DOHH2 (cell line): Measurements from ENCODE around the gene CFAP73.
"Not testable (repeated sequence)": the region's sequence is repeated elsewhere in the genome, so short reads cannot be mapped to it uniquely, and the experiment has no call there.

ENCODE experiments used
- H3F3A ChIP-seq: fragments of 200-600 bp; sonication (generic), shearing (Covaris generic); 2 replicates; pipeline ENCODE4 v1.6.0; 2016; ENCODE audit warnings: antibody characterized with exemption, mild to moderate bottlenecking; ENCODE audit not compliant: control insufficient read depth, insufficient read depth
- H3K27ac ChIP-seq: fragments of 200-600 bp; sonication (generic); 2 replicates; pipeline ENCODE4 v1.5.1; 2014; ENCODE audit warnings: low read depth, mild to moderate bottlenecking, low read length, moderate library complexity
- H3K27me3 ChIP-seq: fragments of 200-600 bp; sonication (generic); 2 replicates; pipeline ENCODE4 v1.6.1; 2014; ENCODE audit warnings: mild to moderate bottlenecking, low read length, mixed read lengths; ENCODE audit not compliant: control insufficient read depth
- H3K36me3 ChIP-seq: fragments of 200-600 bp; sonication (generic); 2 replicates; pipeline ENCODE4 v1.6.1; 2014; ENCODE audit warnings: mild to moderate bottlenecking, low read length, moderate library complexity, mixed read lengths; ENCODE audit not compliant: control insufficient read depth
- H3K4me1 ChIP-seq: fragments of 200-600 bp; sonication (generic); 2 replicates; pipeline ENCODE4 v1.6.1; 2014; ENCODE audit warnings: mild to moderate bottlenecking, low read length, mixed read lengths; ENCODE audit not compliant: control insufficient read depth
- H3K4me2 ChIP-seq: fragments of 200-600 bp; sonication (generic); 2 replicates; pipeline ENCODE4 v1.6.0; 2014; ENCODE audit warnings: mild to moderate bottlenecking, low read length, moderate library complexity
- H3K4me3 ChIP-seq: fragments of 200-600 bp; sonication (generic); 2 replicates; pipeline ENCODE4 v1.5.1; 2014; ENCODE audit warnings: mild to moderate bottlenecking, low read length, mixed read lengths
- H3K79me2 ChIP-seq: fragments of 200-600 bp; sonication (generic); 2 replicates; pipeline ENCODE4 v1.6.1; 2014; ENCODE audit warnings: mild to moderate bottlenecking, low read length, mixed read lengths; ENCODE audit not compliant: control insufficient read depth
- H3K9me2 ChIP-seq: fragments of 200-600 bp; sonication (generic); replicated peaks from 2 replicates; pipeline ENCODE4 v1.6.1; 2014; ENCODE audit warnings: mild to moderate bottlenecking, low read length, mixed read lengths; ENCODE audit not compliant: control insufficient read depth
- H3K9me3 ChIP-seq: fragments of 200-600 bp; sonication (generic); 2 replicates; pipeline ENCODE4 v1.6.1; 2014; ENCODE audit warnings: antibody characterized with exemption, low read length, mixed read lengths; ENCODE audit not compliant: control insufficient read depth, insufficient read depth
- H4K20me1 ChIP-seq: fragments of 200-600 bp; sonication (generic); 2 replicates; pipeline ENCODE4 v1.6.0; 2014; ENCODE audit warnings: low read depth, mild to moderate bottlenecking, antibody characterized with exemption, low read length, moderate library complexity; ENCODE audit not compliant: control insufficient read depth, insufficient read depth
- CTCF ChIP-seq: fragments of 200-600 bp; sonication (generic); IDR thresholded peaks from one replicate; pipeline ENCODE4 v1.5.1; 2014; ENCODE audit warnings: antibody characterized with exemption, mild to moderate bottlenecking, low read depth, low read length; ENCODE audit not compliant: poor library complexity, severe bottlenecking
- EZH2phosphoT487 ChIP-seq: fragments of 200-600 bp; sonication (generic); IDR thresholded peaks from 2 replicates; pipeline ENCODE4 v1.6.1; 2017; ENCODE audit warnings: borderline replicate concordance, mild to moderate bottlenecking, antibody characterized with exemption, low read length, moderate library complexity, mixed read lengths

The CFAP73 gene

GRCh38 chr12:113138826-113139225 is 10.7 kb upstream of the CFAP73 start:
- Histone ChIP-seq H3K4me3 (no peak overlapping the region), H3K9me3 (no peaks in the 10 kb centered on the region)

GRCh38 chr12:113140706-113141105 is 8.8 kb upstream of the CFAP73 start:
- Histone ChIP-seq H3K36me3 (no peaks in the 10 kb centered on the region), H4K20me1 (no peaks in the 10 kb centered on the region), H3K27ac (no peak overlapping the region), H3K27me3 (no peaks in the 10 kb centered on the region), H3K79me2 (no peaks in the 10 kb centered on the region), H3F3A (peaks cover 13% of the 10 kb centered on the region), H3K4me3 (no peak overlapping the region), H3K4me2 (peak overlapping the region; percentile 23; the same call in 1 of the 2 replicates), H3K9me3 (no peaks in the 10 kb centered on the region), H3K9me2 (no peaks in the 10 kb centered on the region), H3K4me1 (peaks cover 46% of the 10 kb centered on the region)
- no peak for TF ChIP-seq CTCF
- TF ChIP-seq EZH2phosphoT487: no peak

More at GRCh38 chr12:113138826-113139225, 10.7 kb upstream of the CFAP73 start:
- H3K36me3 ChIP-seq: peaks cover 3% of the 10 kb centered on the region; the same call in 1 of the 2 replicates
- H4K20me1 ChIP-seq: no peaks in the 10 kb centered on the region
- H3K4me1 ChIP-seq: peaks cover 62% of the 10 kb centered on the region
- H3K27me3 ChIP-seq: no peaks in the 10 kb centered on the region
- TF ChIP-seq EZH2phosphoT487 (no peak), CTCF (no peak)
- no peaks in the 10 kb centered on the region for H3K9me2 ChIP-seq
- peaks cover 9% of the 10 kb centered on the region for H3F3A ChIP-seq
- H3K4me2 ChIP-seq: no peak overlapping the region
- no peak overlapping the region for H3K27ac ChIP-seq
- H3K79me2 ChIP-seq: peaks cover 16% of the 10 kb centered on the region

DNA sequence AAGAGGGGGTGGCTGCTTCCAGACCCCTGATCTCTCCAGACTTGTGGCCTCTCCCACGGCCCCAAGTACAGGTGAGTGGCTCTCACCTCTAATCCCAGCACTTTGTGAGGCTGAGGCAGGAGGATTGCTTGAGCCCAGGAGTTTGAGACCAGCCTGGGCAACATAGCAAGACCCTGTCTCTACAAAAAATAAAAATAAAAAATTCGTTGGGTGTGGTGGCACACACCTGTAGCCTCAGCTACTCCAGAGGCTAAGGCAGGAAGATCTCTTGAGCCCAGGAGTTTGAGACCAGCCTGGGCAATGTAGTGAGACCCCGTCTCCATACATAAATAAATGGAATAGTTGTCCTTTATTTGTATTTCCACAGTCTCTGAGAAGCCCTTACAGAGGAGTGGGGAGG is 7.8 kb upstream of the CFAP73 start:
- Histone ChIP-seq H3F3A (peaks cover 11% of the 10 kb centered on the region), H3K4me1 (peaks cover 38% of the 10 kb centered on the region), H3K27ac (peak overlapping the region; percentile 51), H3K4me2 (peak overlapping the region; percentile 57)
- H4K20me1 ChIP-seq, H3K27me3 ChIP-seq, H3K79me2 ChIP-seq, H3K9me2 ChIP-seq, H3K4me3 ChIP-seq, H3K9me3 ChIP-seq, H3K36me3 ChIP-seq: not testable (repeated sequence)

DNA sequence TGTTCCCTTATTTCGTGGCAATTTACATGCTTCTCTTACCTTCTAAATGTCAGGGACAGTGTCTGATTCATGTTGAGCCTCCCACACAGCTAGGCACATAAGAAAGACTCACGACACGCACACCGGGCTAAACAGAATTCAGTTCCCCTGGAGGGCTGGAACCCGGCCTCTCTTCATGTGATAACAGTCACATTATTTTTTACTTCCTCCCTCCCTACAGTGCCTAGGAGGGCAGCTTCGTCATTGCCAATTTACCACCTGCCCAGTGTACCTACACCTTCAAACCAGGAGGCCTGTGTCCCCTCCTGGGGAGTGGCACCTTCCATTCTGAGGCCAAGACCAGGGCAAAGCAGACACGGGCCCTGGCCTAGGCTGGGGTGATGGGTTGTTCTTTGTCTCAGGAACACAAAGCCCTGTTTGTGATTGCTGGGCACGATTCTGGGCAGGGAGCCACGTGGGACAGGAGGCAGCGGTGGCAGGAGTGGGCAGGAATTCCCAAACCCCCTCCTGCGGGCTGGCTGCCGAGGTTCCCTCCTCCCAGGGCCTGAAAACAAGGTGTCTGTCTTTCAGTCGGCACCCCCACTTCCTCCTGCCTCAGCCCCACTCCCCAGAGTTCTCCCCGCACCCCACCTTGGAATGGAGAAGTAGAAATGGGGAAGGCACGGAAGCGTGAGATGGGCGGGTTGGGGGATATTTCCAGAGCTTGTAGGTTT is 7.2 kb upstream of the CFAP73 start:
- Histone ChIP-seq H3K4me3 (peak overlapping the region; percentile 30), H3K4me1 (peaks cover 35% of the 10 kb centered on the region), H3K36me3 (no peaks in the 10 kb centered on the region), H3K27ac (peak overlapping the region; percentile 51), H3K27me3 (no peaks in the 10 kb centered on the region), H3K79me2 (no peaks in the 10 kb centered on the region), H3K9me2 (no peaks in the 10 kb centered on the region), H3F3A (peaks cover 10% of the 10 kb centered on the region), H3K9me3 (no peaks in the 10 kb centered on the region), H4K20me1 (no peaks in the 10 kb centered on the region), H3K4me2 (peak overlapping the region; percentile 57)
- TF ChIP-seq CTCF (no peak), EZH2phosphoT487 (no peak)
